ELR (cell line): ENCODE results near the gene PPP1R14B.

Experiments
- DNase-seq: peaks from one replicate; pipeline ENCODE4 v3.0.0-alpha.2; 2015; ENCODE audit warnings: low read depth

Gene PPP1R14B

DNA sequence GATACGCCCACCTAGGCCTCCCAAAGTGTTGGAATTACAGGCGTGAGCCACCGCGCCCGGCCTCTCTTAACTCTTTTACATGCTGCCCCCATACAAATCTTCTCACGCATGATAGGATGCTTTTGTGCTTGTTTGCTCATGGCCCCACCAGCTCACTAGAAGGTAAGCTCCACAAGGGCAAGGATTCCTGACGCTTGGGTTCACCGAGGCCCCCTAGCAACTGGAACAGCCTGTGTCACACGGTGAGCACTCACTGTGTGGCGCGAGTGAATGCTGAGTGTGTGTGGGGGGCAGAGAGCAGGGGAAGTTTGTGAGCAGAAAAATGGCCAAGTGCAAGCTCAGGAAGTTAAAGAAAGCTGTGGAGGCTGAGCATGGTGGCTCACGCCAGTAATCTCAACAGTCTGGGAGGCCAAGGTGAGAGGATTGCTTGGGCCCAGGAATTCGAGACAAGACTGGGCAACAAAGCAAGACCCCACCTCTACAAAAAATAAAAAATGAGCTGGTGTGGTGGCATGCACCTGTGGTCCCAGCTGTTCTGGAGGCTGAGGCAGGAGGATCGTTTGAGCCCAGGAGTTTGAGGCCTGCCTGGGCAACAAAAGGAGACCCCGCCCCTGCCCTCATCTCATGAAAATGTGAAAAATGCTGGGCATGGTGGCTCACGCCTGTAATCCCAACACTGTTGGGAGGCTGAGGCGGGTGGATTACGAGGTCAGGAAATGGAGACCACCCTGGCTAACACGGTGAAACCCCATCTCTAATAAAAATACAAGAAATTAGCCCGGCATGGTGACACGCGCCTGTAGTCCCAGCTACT, 35.4 kb upstream of the PPP1R14B start:
- no peak for DNase-seq

DNA sequence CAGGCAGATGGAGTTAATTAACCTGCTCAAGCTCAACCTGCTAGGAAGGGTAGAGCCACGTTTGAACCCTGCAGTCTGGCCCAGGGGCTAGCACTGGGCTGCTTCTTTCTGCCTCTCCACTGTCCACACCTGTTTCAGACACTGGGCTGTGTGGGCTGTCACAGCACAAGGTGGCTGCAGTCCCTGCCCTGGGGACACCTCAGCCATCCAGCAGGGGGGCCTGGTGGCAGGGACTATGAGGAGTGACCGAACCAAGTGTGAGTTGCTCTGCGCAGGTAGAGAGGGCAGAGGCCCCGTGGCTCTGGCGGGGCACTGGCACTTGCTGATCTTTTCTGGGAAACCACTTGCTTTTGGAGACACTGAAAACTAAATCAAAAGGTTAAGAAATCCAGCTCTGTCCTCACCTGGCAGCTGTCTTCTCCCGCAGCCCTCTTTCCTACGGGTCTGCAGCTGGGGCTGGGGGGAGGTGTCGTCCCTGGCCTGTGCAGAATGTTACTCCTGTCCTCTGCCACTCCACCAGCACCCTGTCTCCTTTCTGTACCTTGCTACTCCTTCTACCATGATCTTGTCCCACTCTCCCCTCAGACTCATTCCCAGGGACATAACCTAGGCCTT, 31.9 kb upstream of the PPP1R14B start:
- no peak for DNase-seq

DNA sequence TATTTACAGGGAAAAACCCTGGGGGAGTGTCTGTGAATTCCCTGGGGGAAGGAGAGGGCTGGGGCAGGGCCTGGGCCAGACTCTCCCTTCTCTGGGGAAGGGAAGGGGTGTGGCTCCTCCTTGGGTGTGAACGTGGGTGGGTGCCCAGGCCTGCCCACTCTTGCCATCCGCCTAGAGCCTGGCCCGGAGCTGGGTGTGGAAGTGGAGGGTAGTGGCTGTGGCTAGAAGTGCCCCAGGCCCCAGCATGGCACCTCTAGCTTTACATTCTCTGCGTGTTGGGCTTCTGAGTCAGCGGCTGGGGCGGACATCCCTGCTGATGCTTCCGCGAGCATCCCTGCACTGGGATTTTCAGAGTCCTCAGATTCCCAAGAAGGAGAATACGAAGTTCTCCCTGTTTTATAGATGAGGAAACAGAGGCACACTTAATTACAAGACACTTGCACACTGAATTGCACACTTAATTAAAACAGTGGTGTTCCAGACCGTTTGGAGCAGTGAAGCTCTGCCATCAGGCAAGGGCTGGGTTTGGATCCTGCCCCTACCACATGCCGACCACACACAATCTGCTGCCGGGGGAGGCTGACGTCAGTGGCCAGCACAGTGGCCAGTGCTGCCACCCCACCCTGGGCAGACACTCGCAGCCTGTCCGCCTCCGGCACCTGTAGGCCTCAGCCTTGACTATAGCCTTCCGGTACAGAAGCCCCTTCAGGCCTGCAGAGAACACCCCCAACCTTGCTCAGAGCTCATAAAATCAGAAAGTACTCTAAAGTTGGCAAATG, 30.1 kb upstream of the PPP1R14B start:
- peak; percentile 93 for DNase-seq

DNA sequence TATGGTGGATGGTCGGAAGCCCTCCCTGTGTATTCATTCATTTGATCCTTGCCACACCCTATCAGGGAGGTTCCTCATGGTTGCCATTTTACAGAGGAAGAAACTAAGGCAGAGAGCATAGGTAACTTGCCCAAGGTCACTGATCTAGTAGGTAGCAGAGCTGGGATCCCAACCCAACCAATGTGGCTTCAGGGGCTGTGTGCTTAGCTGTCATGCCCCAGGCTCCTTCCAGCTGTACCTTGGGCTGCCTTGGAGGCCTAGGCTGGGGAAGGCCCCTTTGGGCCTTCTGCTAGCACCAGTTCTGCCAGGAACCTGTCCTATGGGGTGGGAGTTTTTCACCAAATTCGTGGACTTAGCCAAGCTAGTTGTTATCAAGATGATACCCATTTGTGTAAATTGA, 29.1 kb upstream of the PPP1R14B start:
- no peak for DNase-seq

DNA sequence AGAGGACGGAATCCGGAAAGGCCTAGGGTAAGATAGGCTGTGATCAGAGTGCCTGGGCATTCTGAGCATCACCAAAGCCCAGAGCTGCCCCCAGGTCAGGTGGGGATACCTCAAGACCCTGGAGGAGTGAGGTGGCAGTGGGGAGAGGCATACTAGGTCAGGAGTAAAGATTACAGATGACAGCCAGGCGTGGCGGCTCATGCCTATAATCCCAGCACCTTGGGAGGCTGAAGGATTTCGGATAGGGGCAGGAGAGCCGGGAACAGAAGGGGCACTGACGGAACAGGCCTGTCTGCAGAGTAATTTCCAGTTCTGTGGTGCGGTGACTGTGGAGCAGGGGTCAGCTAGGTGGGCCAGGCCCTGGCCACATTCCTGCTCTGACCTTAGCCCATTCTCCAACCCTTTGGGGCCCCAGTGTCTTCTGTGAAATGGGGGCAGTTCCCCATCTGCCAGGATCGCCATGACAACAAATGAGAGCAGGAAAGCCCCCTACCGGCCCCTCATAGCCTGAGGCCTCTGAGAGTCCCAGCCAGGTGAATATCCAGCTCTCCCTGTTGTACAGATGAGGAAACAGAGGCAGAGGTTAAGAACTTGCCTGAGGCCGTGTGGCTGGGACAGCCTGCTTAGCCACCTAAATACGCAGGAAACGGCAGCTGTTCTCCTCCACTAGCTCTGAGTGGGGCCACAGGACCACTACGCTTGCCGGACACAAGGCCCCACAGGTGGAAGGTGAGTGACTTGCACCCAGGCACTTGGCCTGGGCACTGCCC, 28.5 kb upstream of the PPP1R14B start:
- DNase-seq, result no peak

DNA sequence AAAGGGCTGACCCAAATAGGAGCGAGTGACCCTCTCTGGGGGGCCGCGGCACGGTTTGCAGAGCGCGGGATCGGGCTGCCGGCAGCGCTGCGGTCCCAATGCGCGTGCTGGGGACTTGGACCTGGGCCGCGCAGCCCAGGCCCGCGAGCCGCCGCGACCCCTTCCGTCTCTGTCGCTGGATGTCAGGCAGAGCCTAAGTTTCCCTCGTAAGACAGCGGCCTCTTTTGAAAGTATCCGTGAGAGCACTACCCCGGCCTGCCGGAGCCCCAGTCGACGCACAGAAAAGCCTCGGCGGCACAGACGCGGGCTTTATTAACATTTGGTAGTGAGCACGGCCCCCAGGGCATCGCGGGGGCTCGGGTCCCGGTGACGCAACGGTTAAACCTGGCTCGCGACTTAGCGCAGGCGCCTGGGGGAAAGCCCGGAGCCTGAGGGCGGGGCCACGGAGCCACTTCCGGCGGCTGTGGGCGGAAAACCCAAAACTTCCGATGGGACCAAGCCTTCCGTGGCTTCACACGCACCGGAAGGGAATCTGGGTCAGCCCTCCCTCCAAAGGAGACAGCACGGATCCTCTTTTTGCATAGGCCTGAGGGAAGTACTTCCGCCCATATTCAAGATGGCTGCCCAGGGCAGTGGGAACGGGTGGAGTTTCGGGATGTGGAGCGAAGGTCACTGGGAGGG, 22.9 kb upstream of the PPP1R14B start:
- peak; percentile 100 for DNase-seq

DNA sequence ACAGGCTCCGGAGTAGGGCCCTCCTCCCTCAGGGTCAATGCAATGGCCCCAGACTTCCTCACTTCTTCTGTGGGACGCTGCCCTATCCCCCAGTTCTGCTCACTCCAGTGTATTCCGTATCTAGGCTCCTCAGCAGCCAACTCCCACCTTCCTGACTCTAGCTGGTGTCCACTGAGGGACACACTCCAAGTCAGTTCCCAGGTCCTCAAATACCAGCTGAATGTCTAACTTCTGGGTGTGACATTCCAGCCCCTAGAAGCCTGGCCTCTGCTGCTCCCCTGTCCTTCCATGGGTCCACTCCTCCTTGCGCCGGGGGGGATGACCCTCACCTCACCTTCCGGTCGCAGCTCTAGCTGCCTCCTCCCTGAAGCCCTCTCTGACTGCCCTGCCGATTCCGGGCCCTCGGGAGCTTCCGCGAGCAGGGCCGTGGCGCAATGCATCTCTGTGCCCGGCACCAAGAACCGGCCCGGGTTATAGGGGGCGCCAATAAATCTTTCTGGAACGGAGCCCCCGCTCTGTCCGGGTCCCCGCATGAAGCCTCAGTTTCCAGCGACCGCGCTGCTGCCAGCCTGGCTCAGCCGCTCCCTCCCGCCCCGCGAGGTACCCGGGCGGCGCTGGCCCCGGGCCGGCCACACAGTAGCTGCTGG, 22.3 kb upstream of the PPP1R14B start:
- DNase-seq, result peak; percentile 78

DNA sequence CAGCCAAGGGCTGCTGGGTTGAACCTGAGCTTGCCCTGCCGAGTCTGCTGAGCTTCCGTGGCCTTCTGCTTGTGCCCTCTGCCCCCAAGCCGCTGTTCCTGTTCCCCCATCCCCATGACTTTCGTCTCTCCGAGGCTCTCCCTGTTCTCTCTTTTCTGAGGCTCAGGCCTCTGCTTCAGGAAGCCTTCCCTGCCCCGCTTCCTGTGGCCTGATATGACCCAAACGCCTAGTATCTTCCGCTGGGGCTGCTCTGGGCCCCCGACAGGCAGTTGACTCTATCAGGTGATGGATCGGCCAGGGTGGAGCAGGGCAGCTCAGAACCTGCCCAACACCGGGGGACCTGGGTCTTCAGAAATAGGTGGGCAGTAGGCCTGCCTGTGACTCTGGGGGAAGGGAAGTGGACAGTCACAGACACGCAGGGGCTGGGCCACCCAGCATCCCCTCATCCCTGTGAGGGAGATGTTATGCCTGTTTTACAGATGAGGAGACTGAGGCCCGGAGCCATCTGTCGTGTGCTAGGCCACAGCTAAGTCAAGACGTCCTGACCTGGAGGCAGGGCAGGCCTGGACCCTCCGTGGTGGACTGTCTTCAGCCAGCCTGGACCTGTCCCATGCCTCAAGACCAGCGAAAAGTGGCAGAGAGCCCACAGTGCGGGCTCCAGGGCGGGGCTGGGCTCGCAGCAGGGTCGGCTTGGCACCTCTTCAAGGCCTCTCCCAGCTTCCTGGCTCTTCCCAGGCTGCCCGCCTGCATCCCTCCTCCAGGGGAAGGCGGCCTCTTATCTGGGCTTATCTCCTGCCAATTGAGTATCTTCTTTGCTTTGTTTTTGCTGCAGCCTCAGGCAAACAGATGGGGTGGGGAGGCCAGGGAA, 21.5 kb upstream of the PPP1R14B start:
- DNase-seq, result peak; percentile 55

DNA sequence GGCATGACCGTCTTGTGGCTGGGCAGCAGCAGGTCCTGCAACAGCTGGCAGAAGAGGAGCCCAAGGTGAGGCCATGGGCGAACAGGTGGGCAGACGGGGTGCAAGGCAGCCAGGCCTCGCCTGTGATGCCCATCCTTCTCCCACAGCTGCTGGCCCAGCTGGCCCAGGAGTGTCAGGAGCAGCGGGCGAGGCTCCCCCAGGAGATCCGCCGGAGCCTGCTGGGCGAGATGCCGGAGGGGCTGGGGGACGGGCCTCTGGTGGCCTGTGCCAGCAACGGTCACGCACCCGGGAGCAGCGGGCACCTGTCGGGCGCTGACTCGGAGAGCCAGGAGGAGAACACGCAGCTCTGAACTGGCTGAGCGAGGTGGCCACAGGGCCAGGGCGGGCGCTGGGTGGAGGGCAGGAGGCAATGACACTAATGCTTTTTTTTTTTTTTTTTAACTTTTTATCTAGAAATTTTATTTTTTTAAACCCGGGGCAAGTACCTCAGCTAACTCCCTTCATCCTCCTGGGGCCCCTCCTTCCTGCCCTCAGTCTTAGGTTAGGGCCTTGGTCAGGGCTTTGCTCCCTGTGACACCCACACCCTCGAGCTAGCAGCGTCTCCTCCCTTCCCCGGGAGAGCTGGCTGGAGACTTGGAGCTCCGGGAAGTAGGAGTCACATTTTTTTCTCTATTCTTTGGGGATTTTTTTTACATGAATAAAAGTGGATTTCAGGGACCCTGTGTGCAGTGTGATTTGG, 20.6 kb upstream of the PPP1R14B start:
- no peak for DNase-seq

DNA sequence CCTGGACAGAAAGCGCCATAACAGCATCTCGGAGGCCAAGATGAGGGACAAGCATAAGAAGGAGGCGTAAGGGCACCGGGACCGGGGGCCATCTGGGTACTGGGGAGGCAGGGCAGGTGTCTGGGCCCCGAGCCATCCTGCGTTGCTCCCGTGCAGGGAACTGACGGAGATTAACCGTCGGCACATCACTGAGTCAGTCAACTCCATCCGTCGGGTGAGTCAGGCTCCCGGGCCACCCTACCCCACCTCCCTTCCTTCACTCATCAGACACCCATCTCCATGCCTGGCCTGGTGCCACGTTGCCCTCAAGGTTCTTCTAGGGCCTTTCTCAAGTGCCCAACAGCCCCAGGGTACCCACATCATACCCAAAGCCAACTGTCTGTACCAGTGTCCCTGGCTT, 19.6 kb upstream of the PPP1R14B start:
- peak; percentile 88 for DNase-seq

DNA sequence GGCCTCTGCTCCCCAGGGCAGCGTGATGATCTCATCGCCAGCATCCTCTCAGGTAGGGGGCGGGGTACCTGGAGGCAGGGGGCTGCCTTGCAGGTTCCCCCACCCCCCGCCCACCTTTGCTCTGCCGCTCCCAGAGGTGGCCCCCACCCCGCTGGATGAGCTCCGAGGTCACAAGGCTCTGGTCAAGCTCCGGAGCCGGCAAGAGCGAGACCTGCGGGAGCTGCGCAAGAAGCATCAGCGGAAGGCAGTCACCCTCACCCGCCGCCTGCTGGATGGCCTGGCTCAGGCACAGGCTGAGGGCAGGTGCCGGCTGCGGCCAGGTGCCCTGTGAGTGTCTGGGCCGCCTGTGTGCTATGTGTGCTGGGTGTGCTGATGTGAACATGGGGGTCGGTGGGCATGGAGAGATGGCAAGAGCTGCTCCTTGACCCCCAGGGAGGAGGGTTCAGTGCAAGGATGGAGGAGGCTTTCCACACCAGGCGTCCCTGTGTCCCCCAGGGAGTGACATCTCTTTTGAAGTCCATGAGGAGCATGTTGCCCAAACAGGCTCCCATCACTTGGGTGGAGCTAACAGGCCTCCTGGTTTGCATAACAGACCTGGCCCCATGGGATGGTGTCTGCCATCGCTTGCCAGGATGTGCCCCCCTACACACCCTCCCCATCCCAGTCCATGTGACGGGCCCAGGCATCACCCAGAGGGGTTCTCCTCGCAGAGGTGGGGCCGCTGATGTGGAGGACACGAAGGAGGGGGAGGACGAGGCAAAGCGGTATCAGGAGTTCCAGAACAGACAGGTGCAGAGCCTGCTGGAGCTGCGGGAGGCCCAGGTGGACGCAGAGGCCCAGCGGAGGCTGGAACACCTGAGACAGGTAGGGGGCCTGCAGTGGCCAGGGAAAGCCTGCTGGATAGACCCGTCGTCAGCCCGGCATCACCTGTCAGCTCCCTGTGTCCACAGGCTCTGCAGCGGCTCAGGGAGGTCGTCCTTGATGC, 18.7 kb upstream of the PPP1R14B start:
- no peak for DNase-seq

DNA sequence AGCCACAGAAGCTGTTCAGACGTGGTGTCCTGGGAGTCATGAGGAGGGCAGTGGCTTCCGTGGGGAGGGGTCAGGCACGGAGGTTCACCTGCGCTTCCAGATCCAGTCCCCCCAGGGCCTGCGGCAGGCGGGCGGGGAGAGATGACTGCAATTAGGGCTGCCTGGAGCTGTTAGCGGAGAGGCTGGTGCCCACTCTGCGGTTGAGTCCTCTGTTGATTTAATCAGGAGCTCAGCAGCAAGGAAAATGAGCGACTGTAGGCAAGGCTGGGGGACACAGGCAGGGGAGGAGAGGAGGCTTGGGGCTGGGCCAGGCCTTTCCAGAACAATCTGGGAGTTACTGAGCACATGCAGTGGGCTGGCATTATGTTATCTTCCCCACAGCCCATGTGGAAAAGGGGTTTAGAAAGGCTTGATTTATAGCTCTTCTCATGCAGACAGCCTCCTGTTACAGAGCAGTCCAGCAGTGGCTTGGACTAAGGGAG, 17.7 kb upstream of the PPP1R14B start:
- DNase-seq, result no peak

DNA sequence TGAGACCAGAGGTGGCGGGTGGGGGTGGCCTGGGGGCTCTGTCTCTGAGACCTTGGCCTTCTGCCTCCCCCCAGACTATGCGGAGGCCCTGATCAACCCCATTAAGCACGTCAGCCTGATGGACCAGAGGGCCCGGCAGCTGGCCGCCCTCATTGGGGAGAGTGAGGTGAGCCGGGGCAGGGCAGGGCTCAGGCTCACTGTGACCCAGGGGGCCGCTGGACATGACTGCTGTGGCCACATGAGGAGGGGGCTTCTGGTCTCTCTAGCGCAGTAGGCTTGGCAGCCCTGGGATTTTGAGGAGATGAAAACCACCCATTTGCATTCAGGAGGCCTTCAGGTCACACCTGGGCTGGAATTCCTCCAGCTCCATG, 17.2 kb upstream of the PPP1R14B start:
- DNase-seq, result no peak

DNA sequence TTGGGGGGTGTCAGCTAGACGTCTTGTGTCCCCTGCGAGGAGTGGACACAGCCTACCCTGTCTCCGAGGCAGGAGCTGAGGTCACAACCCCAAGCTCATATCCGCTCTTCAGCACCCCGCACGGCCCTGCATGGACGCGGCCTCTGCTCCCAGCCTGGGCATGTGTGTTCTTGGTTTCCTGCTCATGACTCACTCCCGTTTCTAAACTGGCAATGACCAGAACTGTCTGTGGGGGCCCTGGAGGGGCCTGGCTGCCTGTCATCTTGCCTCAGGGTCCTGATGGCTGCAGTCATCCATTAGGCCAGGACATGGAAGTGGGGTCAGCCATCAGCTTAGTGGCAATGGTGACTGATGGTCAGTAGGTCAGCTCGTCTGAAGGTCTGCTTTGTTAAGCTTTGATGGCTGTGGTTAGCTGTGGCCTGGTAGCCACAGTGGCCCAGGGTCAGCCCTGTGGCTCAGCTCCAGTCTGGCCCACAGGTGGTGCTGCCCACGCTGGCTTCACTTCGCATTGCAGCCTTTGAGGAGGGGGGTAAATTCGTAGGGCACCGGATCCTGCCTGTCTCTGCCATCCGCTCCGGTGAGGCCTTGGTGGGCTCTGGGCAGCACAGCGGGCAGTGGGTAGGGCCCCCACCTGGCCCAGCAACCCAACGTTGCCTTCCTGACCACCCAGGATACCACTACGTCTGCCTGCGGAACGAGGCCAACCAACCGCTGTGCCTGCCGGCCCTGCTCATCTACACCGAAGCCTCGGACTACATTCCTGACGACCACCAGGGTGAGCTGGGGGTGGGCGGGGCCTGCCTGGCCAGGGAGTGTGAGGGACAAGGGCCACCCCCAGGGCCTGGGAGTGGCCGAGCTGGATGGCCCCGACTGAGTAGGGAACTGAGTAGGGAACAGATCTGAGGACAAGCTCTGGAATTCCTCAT, 16.5 kb upstream of the PPP1R14B start:
- peak; percentile 95 for DNase-seq

DNA sequence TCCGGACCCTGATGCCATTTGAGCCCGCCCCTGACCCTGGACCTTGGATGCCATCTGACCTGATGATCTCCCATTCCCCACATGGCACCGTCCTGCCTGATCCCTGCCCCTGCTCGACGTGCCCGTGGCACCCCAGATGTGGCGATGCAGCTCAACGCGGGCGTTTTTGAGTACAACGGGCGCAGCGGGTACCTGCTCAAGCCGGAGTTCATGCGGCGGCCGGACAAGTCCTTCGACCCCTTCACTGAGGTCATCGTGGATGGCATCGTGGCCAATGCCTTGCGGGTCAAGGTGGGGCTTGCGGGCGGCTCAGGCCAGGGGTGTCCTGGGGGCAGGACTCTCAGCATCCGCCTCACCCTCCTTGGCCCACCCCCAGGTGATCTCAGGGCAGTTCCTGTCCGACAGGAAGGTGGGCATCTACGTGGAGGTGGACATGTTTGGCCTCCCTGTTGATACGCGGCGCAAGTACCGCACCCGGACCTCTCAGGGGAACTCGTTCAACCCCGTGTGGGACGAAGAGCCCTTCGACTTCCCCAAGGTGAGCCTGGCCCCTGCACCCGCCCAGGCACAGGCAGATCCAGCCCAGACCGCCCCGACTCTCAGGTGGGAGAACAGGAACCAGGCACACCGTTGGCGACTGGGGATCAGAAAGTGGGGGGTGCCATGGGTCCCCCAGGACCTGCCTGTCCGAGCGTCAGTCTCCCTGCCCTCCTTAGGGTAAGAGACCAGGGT, 15.7 kb upstream of the PPP1R14B start:
- no peak for DNase-seq

DNA sequence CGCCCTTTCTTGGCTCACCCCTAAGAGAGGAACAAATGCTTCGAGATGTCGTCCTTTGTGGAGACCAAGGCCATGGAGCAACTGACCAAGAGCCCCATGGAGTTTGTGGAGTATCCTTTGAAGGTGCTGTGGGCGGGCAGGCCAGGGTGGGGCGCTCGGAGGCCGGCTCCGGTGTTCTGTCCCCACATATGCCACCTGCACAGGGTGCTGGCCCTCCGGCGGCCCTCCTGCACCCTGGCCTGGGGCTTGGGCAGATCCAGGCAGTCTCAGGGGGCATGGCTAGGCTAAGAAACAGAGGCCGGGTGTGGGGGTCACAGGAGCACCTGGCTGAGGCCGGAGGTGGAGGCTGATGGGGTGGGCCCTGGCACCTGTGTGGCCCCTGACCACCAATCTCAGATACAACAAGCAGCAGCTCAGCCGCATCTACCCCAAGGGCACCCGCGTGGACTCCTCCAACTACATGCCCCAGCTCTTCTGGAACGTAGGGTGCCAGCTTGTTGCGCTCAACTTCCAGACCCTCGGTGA, 14.9 kb upstream of the PPP1R14B start:
- DNase-seq, result no peak
